NCI-H1092 (cell line): ENCODE results near the gene ADGRL4.
"Not testable (repeated sequence)": the region's sequence is repeated elsewhere in the genome, so short reads cannot be mapped to it uniquely, and the experiment has no call there.

Source experiments
- DNase-seq: peaks from one replicate; lab custom pipeline; 2025; lab: John Stamatoyannopoulos, UW

The ADGRL4 gene

DNA sequence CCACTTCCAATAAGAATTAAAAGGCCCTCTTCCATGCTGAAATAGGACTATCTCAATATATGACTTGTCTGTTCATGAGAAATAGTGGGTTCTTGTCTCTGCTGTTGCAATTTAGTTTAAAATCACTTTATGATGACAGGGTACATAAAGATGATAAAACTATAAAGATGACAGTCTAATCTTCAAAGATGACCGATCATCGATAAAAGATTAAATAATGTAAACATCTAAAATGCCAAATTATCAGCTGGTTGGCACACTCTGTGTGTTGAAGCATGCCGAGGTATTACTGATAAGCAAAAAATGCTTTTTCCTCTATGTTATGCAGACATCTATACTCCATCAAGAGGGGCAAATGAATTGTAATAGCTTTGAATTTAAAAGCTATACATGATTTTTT, 89.5 kb downstream of the ADGRL4 start:
- DNase-seq = no peak

DNA sequence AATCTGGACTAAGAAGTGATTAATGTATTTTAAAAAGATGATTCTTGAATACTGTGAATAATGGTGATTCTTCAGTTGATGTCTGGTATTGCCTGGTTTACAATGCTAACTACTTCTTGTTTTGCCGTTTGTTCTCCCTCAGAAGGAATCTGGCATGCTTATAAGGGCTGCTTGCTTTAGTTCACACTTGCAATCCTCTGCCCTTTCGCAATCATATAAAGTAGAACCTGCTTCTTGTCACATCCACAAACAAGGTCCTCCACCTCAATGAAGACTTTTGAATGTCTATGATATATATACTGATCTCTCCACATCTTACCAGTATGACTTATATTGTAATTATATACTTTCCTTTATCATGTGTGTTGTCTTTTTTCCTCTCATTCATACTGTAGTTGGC, 92.6 kb downstream of the ADGRL4 start:
- no peak for DNase-seq

DNA sequence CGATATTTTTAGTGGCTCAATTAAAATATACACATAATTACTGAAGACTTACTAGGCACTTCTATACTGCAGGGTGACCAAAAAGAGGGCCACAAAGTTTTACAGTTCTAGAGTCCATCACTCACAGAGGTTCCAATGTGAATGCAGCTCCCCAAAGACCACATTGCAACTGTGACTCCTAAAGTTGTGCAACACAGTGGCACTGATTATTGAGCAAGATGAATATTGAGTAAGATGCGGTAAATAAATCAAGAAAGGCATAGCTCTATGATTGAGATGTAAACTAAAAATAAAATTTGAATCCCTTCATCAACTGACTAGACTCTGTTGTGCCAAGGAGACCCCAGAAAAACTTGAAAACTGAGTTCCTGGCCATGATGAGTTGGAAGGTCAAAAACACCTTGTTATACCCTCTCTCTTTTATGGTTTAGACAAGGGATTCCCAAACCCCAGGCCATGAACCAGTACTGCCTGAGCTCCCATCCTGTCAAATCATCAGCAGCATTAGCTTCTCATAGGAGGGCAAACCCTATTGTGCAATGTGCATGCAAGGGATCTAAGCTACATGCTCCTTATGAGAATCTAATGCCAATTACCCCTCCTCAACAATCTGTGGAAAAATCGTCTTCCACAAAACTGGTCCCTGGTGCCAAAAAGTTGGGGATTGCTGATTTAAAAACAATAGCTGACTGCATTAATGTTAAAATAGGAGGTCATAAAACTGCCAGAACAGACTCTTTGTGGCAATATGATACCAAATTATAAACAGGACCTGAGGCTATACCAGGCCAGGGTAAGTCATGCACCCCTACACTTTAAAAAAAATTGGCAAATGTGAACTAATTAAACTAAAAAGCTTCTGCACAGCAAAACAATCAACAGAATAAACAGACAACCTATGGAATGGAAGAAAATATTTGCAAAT, 94.3 kb downstream of the ADGRL4 start:
- no peak for DNase-seq

DNA sequence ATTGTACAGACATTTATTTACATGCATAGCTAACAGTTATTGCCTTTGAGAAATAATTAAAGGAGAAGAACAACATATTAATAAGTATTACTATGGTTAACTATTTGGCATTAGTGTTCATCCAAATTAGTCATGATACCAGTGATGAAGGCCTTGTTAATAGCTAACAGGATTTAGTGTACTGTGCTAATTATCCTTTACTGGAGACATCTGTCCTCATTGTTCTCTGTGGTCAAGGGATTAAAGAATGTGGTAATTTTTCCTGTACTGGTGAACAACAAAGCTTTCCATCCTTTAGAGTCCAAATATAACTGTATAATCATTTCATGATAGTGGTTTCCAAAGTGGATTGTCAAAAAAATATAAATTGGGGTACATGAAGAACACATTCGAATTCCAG, 103.9 kb downstream of the ADGRL4 start:
- DNase-seq = no peak

DNA sequence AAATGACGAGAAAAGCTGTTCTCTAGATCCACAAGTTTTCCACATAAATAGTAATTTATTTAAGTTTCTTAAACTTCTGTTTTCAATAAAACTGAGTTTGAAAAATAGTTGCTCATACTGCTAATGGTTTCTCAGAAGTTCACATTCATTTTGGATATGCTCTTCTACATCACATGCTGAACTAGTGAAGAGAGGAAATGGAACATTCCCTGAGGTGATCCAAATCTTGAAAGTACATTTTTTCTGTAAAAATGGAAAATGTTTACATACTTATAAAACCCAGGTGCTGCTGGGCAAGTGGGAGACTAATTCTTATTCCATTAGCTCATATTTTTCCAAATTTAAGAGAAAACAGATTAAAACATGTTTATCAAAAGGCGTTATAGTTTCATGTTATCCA, 111.7 kb downstream of the ADGRL4 start:
- DNase-seq = no peak

DNA sequence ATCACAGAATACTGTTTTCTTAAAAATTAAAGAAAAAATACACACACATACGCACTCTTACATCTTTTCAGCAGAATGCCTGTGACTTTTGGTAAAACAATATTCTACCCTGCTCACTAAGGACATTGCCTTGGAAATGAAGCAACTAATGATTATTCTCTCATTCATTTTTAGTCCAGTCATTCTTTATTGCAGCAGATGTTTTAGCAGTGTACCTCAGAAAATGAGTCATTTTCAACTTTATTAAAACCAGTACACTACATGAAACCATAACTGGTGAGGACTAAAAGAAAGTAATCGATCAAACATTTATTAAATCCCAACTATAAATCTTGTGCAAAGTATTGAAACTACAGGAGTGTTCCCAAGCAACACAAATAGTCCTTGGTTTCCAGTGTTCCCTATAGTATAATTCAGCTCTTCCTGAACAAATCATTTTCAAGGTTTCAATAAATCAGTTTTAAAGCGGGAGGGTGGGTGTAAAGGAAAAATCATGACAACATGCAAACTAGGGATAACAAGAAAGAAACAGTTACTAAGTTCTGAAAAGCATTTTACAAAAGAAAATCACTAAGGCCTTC, 114.2 kb downstream of the ADGRL4 start:
- DNase-seq = no peak

DNA sequence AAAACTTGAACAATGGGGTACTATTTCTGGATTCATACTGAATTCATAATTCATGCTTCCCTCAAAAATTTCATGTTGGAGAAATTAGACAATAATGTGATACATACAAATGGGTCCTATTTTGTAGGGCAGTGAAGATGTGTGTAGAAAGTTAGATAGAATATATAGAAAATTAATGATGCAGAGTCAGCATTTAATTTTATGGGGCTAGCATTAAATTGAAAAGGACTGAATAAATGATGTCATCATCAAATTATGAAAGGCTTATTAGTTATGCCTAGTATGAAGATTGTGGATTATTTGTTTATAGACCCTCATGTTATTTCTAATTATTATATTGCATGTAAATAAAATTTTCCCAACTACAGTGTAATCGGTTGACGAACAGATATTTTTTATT, 119.1 kb downstream of the ADGRL4 start:
- DNase-seq = no peak

DNA sequence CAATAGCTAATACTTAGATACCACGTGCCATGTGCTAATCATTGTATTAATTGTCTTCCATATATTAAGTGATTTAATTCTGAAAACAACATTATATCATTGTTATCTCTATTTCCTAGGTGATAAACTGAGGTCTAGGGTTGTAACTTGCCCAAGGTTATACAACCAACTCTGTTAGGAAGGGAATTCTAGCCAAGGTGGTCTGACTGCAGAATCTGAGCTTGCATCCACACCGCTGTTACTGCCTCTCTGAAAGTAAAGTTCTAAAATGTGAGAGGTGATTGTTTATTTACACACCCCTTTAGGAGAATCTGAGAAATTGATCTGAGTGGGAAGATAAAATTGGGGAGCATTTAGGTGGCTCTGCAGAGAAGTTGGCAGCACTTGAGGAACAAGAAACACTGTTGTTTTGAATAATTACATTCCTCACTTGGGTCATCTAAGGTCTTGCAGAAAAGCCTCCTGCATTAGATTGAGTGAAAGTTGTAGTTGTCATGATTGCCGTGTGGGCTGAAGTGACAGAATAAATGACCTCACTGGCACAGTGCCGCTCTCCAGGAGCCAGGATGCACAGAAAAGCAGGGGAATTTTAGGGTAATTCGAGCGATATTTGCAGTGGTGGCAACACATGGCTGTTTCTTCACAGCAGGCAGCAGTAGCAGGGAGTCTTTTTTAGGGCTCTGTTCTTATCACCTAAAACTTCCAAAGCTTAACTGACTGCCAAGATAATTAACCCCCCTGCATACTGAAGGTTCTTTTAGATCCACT, 121.7 kb downstream of the ADGRL4 start:
- no peak for DNase-seq

DNA sequence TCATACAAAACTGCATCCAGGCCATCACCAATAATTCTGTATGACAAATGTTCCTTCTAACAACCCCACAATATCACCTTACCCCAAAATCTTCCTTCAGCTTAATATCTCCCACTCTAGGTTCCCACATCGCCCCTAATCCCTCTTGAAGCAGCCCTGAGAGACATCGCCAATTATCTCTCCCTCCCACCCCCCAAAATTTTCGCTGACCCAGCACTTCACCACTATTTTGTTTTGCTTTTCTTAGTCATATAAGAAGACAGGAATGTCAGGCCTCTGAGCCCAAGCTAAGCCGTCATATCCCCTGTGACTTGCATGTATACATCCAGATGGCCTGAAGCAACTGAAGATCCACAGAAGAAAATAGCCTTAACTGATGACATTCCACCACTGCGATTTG, 126.3 kb downstream of the ADGRL4 start:
- DNase-seq = no peak

DNA sequence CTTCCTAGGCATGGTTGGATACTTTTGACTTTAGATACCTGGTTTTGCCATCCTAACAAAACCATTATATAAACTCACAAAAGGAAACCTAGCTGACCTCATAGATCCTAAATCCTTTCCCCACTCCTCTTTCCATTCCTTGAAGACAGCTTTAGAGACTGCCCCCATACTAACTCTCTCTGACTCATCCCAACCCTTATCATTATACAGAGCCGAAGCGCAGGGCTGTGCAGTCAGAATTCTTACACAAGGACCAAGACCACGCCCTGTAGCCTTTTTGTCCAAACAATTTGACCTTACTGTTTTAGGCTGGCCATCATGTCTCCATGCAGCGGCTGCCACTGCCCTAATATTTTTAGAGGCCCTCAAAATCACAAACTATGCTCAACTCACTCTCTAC, 130.5 kb downstream of the ADGRL4 start:
- not testable (repeated sequence) for DNase-seq

DNA sequence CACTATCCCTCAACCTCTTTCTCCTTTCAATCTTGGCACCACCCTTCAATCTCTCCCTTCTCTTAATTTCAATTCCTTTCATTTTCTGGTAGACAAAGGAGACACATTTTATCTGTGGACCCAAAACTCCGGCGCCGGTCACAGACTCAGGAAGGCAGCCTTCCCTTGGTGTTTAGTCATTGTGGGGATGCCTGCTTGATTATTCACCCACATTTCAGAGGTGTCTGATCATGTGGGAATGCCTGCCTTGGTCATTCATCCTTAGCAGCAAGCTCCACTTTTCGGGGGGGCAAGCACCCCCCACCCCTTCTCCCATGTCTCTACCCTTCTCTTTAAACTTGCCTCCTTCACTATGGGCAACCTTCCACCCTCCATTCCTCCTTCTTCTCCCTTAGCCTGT, 133.7 kb downstream of the ADGRL4 start:
- DNase-seq = not testable (repeated sequence)

DNA sequence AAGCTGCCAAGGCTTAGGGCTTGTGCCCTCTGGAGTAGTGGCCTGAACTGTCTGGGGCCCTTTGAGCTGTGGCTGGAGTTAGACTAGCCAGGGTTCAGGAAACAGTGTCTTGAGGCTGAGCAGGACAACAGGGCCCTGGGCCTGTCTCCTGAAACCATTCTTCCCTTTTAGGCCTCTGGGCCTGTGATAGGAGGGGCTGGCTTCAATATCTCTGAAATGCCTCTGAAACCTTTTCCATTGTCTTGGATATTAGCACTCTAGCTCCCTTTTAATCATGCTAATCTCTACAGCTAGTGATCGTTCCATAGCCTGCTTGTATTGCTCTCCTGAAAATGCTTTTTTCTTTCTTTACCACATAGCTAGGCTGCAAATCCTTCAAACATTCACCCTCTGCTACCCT, 135.3 kb downstream of the ADGRL4 start:
- no peak for DNase-seq

DNA sequence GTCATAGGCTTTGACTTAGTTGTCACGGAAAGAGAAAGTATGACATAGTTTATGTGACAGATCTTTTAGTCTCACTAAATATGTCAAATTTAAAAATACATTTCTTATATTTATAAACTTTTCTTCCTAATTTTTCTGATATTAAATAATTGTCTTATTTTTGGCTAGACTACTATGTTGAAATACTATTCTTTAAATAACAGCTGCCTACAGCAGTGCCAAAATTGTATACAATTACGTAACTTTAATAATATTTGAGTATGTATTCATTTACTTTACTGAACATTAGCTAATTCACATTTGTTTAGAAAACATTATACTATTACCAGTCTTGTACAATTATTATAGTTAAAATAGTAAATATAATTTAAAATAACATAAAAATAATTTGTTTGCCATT, 137.4 kb downstream of the ADGRL4 start:
- no peak for DNase-seq

DNA sequence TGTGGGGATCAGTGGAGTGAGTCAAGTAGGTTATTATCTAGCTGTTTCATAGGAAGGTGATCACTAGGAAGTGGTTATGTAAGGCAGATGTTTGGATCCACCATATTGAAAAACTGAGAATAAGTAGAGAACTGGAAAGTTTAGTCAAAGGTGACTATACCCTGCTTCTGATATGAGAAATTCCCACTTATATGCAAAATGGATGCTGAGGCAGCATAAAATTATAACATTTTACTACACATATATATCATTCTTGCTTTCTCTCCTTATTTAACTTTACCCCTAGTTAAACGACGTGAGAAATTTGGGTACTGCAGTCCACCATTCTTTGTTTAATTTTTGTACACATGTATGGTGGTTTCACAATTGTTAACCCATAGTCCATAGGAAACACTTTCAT, 142.4 kb downstream of the ADGRL4 start:
- DNase-seq = no peak

DNA sequence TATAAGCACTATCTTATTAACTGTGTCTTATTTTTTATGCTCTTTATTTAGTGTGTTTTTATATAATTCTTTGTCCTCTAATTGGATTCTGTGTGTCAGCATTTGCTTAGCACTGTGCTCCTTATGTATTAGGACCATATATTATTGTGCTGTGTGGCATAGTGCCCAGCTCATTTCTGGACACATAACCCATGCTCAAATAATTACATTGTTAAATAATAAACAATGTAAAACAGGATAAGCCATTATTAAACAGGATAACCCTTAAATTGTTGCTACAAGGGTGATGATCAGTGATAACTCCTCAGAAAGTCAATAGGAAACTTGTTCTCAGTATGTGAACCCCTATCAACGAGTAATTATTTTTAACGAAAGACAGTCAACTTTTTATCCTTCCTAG, 150.4 kb downstream of the ADGRL4 start:
- DNase-seq = no peak

DNA sequence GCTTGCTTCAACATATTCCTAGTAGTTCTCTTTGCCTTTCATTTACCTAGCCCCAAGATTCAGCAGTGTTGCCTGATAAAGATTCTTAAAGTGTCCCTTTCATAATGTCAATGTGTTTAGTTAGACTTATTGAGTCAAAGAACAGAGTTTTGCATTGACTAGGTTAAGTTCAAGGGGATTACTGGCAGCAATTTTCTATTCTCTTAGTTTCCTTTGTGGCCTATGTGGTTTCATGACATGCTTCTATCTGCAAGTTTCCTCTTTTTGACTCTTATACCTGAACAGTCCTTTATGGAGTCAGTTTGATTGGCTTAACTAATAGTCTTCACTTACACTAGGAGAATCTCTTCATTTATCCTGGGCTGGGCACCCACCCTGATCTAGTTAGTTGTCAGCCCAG, 151.3 kb downstream of the ADGRL4 start:
- DNase-seq = no peak

DNA sequence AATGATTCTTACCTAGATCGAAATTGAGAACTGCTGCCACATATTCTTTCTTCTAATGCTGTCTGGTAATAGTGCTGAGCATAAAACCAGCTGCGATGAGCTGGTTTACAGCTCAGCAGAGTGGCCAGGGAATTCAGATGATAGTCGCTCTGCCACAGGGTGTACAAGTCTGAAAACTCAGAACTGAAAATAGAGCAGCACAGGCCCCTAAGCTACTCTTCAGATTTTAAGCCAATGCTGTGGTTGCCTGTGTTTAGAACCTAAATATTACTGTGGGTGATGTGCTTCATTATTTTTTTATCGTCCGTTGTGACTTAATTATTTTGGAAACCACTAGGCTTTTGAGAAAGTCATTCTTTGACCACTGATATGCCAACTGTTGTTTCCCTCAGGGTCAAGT, 152.0 kb downstream of the ADGRL4 start:
- no peak for DNase-seq

DNA sequence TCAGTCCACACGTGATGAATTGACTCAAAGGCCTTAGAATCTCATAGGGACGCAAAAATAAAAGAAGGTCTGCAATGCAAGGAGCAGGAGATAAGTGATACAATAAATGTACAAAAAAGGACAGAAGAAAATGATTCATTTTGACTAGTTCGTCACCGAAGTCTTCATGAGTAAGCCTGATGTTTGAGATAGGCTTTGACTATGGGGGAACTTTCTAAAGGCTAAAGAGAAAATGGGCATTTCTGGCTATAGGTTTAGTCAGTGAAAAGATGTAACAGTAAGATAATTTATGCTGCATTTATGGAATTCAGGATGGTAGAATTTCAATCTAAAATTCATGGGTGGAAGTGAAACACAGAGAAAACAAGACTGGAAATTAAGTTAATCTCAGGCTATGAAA, 163.0 kb downstream of the ADGRL4 start:
- no peak for DNase-seq

DNA sequence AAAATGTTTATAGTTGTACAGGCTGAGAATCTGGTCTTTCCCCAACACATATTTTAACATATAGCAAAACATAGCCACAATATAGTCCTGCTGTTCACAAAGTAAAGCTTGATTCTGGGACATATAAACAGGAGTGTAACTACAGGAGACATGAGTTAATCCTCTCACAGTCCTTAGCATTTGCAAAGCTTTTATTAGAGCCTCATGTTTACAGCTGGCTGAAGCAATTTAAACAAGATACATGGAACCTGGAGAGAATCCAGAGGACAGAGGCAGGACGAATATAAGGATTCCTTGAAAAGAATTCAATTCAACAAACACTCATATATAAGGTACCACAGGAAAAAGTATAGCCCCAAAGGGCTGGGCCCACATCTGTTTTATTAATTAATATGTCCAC, 163.4 kb downstream of the ADGRL4 start:
- no peak for DNase-seq

DNA sequence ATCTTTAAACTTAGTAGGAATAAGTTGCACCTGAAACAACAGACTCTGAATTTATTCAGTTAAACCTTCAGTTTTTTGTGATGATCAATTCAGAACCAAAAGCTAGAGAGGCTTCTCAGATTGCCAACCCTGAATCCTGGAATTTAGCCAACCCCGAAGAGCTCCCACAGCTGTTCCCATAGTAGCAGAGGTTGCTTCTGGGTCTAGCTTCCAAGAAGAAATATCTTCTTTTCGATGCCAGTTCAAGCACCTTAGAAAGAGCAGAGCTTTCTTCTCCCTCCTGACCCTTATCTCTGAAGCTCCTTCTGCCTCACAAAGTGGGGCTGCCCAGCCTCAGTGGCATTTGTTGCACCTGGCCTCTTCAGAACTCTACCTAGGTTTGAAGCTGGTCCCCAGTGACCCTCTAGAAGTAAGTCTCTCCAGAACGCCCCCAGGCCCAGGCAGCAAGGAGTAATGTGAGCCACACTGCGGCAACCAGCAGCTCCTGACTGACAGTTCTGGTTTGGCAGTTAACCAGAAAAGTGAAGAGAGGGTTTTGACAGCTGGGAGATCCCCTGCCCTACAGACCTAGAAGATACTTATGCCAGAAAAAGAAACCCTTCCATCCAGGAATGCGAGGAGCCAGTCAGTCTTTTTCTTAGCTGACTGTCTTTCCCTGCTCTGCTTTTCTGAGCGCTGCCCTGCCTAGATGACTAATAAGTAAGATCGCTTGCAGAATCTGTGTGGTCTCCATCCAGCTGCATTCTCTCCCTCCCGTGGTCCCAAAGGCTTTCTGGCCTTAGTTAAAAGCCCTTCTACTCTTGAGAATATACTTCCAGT, 165.9 kb downstream of the ADGRL4 start:
- DNase-seq = no peak
